Mesothelial cell of epicardium (in vitro differentiated cells): ENCODE measurements around the gene KRTAP10-9. TPM values are rescaled to one million over a fixed set of nuclear protein-coding genes. Genes with fewer than 3 reads are reported as not detected.

Experiments
- DNase-seq, 2 experiments: peaks; one replicate each; pipeline ENCODE4 v3.0.0; 2021; ENCODE audit warnings: low spot score in 2 of 2; ENCODE audit not compliant: unreplicated experiment in 2 of 2
- H3K27ac Mint-ChIP-seq: 2 replicates; pipeline ENCODE4 v1.8.0; 2021; ENCODE audit warnings: mixed read lengths
- H3K27me3 Mint-ChIP-seq: 2 replicates; pipeline ENCODE4 v1.8.0; 2021; ENCODE audit warnings: low read depth, mixed read lengths
- H3K36me3 Mint-ChIP-seq: 2 replicates; pipeline ENCODE4 v1.8.0; 2021; ENCODE audit warnings: mixed read lengths
- H3K4me1 Mint-ChIP-seq: 2 replicates; pipeline ENCODE4 v1.8.0; 2021; ENCODE audit warnings: mixed read lengths
- H3K4me3 Mint-ChIP-seq: 2 replicates; pipeline ENCODE4 v1.8.0; 2021; ENCODE audit warnings: mild to moderate bottlenecking, moderate library complexity, mixed read lengths
- H3K9me3 Mint-ChIP-seq: 2 replicates; pipeline ENCODE4 v1.8.0; 2021; ENCODE audit warnings: mixed read lengths
- CTCF ChIP-seq: fragments of 200-600 bp; sonication (generic); IDR thresholded peaks from one replicate; pipeline ENCODE4 v1.5.0; 2021; ENCODE audit warnings: antibody characterized with exemption; ENCODE audit not compliant: unreplicated experiment
- total RNA-seq: library from RNA; stranded (reverse); gene quantifications from 3 replicates; pipeline ENCODE4 v1.2.1, GENCODE V29; 2021

The KRTAP10-9 gene
- total RNA-seq, 1 donor from 2014 or later = not detected

- peak in 1 of 2 experiments; percentile 17 for DNase-seq
- Mint-ChIP-seq H3K9me3 (peaks cover 19% of the 10 kb centered on the region), H3K4me1 (no peaks in the 10 kb centered on the region), H3K27me3 (peaks cover 6% of the 10 kb centered on the region), H3K4me3 (no peak overlapping the region), H3K36me3 (peaks cover 1% of the 10 kb centered on the region), H3K27ac (no peak overlapping the region)
- TF ChIP-seq CTCF = no peak
Observed at GRCh38 chr21:44653656-44654575, 27.0 kb downstream of the KRTAP10-9 start.

GRCh38 chr21:44654576-44655175 lies 27.8 kb downstream of the KRTAP10-9 start, which contains the start of gene KRTAP12-4:
Gene KRTAP12-4, minus strand, starts transcription at chr21:44654659. Its CDS starts 45 bp downstream, at chr21:44654614.
- Mint-ChIP-seq H3K36me3 (peaks cover 1% of the 10 kb centered on the region), H3K4me1 (no peaks in the 10 kb centered on the region), H3K27ac (no peak within 1 kb of the TSS), H3K27me3 (peaks cover 6% of the 10 kb centered on the region), H3K4me3 (no peak within 1 kb of the TSS), H3K9me3 (peaks cover 19% of the 10 kb centered on the region)
- no peak for DNase-seq
- TF ChIP-seq CTCF = no peak

- peaks cover 19% of the 10 kb centered on the region for H3K9me3 Mint-ChIP-seq
- H3K27me3 Mint-ChIP-seq = peaks cover 6% of the 10 kb centered on the region
- no peak for TF ChIP-seq CTCF
- no peak overlapping the region for H3K4me3 Mint-ChIP-seq
- H3K27ac Mint-ChIP-seq = no peak overlapping the region
- H3K36me3 Mint-ChIP-seq = peaks cover 1% of the 10 kb centered on the region
- H3K4me1 Mint-ChIP-seq = no peaks in the 10 kb centered on the region
- DNase-seq = no peak
Observed at GRCh38 chr21:44656868-44657267, 30.0 kb downstream of the KRTAP10-9 start.

DNA sequence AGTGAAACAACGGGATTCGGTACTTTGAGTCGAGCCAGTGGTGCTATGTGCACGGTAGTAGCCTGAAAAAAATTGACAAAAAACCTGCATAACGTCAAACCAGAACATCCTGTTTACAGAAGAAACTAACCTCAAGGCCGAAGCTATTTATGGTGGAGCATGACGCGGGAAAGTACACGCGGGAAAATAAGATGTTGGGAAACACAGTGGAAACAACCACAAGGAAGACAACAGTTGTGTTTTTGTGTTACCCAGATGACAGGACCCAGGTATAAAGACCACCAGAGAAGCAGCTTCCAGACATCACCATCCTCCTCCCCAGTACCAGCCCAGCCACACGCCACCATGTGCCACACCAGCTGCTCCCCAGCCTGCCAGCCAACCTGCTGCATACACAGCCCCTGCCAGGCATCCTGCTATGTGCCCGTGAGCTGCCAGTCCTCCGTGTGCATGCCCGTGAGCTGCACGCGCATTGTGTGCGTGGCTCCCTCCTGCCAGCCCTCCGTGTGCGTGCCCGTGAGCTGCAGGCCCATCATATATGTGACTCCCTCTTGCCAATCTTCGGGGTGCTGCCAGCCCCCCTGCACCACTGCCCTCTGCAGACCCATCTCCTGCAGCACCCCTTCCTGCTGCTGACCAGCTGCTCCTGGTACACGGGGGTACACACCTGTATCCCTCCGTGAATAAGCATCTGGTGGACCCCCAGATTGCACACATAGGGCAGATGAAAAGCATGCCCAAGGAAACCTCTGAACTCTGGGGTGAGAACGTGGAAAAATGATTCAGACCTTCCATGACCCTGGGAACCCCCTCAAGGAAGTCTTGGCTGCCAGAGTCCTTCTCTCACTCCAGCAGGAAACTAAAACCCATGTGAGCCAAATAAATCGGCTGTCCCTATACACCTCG lies 31.0 kb downstream of the KRTAP10-9 start, which contains the start of gene KRTAP12-3:
Gene KRTAP12-3, plus strand, starts transcription at position 298 of the 906 bp plus-strand sequence. Its CDS starts 48 bp downstream, at position 346.
- peaks cover 1% of the 10 kb centered on the region for H3K36me3 Mint-ChIP-seq
- no peak within 1 kb of the TSS for H3K27ac Mint-ChIP-seq
- no peak within 1 kb of the TSS for H3K4me3 Mint-ChIP-seq
- TF ChIP-seq CTCF = no peak
- H3K9me3 Mint-ChIP-seq = peaks cover 24% of the 10 kb centered on the region
- H3K4me1 Mint-ChIP-seq = no peaks in the 10 kb centered on the region
- peak in 1 of 2 experiments; percentile 20 for DNase-seq
- peaks cover 7% of the 10 kb centered on the region for H3K27me3 Mint-ChIP-seq

DNA sequence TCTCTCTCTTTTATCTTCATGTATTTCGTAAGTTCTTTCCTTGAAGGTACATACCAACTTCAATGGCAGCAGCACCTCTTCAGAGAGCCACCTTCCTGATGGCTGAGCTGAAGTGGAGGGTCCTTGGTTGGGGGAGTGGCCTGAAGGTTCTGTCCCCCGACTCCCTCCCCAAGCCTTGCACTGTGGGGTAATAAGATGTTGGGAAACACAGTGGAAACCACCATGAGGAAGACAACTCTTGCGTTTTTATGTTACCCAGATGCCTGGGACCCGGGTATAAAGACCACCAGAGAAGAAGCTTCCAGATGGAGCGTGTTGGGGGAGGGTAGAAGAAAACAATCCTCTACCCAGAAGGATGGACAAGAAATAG lies 31.6 kb downstream of the KRTAP10-9 start:
- H3K27me3 Mint-ChIP-seq = peaks cover 7% of the 10 kb centered on the region
- DNase-seq = peak in 1 of 2 experiments; percentile 16
- no peak overlapping the region for H3K4me3 Mint-ChIP-seq
- H3K4me1 Mint-ChIP-seq = no peaks in the 10 kb centered on the region
- peaks cover 1% of the 10 kb centered on the region for H3K36me3 Mint-ChIP-seq
- H3K9me3 Mint-ChIP-seq = peaks cover 30% of the 10 kb centered on the region
- H3K27ac Mint-ChIP-seq = no peak overlapping the region
- no peak for TF ChIP-seq CTCF
